Measurements from ENCODE around the gene HSFX4. TPM values are rescaled to one million over a fixed set of nuclear protein-coding genes. Genes with fewer than 3 reads are reported as not detected.
A peak's percentile ranks its signal among the peaks of the same experiment; 100 is the strongest.

The HSFX4 gene
- total RNA-seq, 4 donors from 2014 or later = not detected

DNA sequence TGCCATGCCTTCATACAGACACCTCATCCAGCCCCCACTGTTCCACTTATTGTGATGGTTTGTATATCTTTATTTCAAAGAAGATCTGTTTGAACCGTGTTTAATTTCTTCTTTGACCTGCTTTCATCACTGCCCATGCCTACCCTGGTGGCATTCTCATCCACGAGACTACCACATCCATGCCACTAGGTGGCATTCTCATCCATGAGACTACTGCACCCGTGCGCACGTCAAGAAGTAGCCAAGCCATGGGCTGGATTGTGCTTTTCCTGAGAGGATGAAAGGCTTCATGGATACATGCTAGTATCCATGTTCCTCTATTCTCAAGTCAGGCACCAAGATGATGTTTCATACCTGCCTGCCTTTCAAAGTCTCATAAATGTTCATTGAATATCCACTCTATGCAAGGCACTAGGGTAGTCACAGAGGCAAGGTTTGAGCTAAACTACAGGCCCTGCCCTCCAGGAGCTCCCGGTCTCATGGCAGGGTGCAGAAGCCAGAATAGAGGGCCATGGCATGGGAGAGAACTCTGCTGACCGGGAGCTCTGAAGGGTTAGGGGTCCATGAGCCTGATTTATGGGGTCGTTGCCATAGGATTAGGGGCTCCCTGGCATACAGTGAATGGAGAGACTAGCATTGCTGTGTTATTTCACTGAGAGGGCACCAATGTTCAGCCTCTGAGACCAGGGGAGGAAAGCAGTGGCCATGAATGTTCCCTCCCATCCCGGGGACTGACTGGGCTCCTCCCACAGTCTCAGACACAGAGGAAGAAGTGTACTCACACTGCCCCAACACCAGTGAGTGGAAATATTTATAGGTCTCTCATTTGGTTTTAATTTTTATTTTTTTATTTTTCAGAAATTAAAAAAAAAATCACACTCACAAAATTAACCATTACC lies 33.7 kb downstream of the HSFX4 start:
- H3K4me3 ChIP-seq = no peak overlapping the region
- no peak overlapping the region for H3K27ac ChIP-seq
- H3K4me1 ChIP-seq = peaks cover 0 to 2% (median 0%) of the 10 kb centered on the region in 3 donors
- peaks cover 0 to 9% of the 10 kb centered on the region in 2 donors for H3K36me3 ChIP-seq
- no peaks in the 10 kb centered on the region for H3K9me3 ChIP-seq
- ATAC-seq = peak; percentile 46
- WGBS, 2 donors (ENCODE audit: low coverage in 1 of 2) = 0 to 28% methylated on average over 3 to 8 of the region's 9 CpGs
- TF ChIP-seq, protein P1, sequence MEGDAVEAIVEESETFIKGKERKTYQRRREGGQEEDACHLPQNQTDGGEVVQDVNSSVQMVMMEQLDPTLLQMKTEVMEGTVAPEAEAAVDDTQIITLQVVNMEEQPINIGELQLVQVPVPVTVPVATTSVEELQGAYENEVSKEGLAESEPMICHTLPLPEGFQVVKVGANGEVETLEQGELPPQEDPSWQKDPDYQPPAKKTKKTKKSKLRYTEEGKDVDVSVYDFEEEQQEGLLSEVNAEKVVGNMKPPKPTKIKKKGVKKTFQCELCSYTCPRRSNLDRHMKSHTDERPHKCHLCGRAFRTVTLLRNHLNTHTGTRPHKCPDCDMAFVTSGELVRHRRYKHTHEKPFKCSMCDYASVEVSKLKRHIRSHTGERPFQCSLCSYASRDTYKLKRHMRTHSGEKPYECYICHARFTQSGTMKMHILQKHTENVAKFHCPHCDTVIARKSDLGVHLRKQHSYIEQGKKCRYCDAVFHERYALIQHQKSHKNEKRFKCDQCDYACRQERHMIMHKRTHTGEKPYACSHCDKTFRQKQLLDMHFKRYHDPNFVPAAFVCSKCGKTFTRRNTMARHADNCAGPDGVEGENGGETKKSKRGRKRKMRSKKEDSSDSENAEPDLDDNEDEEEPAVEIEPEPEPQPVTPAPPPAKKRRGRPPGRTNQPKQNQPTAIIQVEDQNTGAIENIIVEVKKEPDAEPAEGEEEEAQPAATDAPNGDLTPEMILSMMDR (IDR thresholded peaks at IDR 0.05) = peak; percentile 30 to 65 (median 50)
- TF ChIP-seq POLR2A (IDR thresholded peaks at IDR 0.05) = no peak
- no peaks in the 10 kb centered on the region for H3K27me3 ChIP-seq

DNA sequence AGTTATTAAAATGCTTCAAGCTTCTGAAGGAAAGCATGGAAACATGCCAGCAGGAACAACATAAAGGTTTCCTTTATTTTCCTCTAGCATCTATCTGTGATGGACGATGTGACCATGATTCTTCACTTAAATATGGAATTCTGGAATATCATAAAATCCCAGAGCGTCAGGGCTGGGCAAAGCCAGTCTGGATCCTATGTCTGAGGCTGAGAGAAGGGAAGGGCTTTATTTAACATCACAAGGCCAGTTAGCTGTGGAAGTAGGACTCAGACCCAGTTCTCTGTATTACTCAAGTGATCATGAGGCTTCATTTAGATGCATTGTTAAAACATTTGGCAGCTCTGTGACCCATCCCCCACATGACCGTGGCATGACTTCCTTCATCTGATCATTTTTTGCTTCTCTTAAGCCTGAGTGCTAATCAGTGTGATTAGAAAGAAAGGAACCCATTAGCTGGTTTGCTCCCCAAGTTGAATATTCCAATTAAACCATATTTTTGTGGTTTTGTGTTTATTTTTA lies 49.8 kb downstream of the HSFX4 start:
- Histone ChIP-seq H3K27me3 (no peaks in the 10 kb centered on the region), H3K4me3 (no peak overlapping the region), H3K36me3 (no peaks in the 10 kb centered on the region), H3K4me1 (peaks cover 0 to 17% (median 0%) of the 10 kb centered on the region in 3 donors), H3K9me3 (no peaks in the 10 kb centered on the region), H3K27ac (no peak overlapping the region)
- TF ChIP-seq EP300 (IDR thresholded peaks at IDR 0.05) = no peak
- no peak for TF ChIP-seq POLR2AphosphoS5 (IDR thresholded peaks at IDR 0.05)
- ATAC-seq = no peak
- WGBS, 2 donors (ENCODE audit: low coverage in 1 of 2) = 43 to 76% methylated on average over 2 to 3 of the region's 3 CpGs

Other genes starting within 250 kb of the HSFX4 start
- not detected for gene MAGEA11, start 217.5 kb upstream of the HSFX4 start, total RNA-seq
- gene HSFX1, start 155.5 kb upstream of the HSFX4 start, total RNA-seq = 1 to 10 TPM; 1.5 to 2.3 (median 2.0) TPM
- not detected for gene MAGEA9, start 147.6 kb upstream of the HSFX4 start, total RNA-seq
- gene MAGEA8, start 48.4 kb upstream of the HSFX4 start, total RNA-seq = not detected
- gene EOLA2, start 8.9 kb downstream of the HSFX4 start, total RNA-seq = 10 to 100 TPM; 14.8 to 21.0 (median 17.5) TPM